Smooth muscle cell (in vitro differentiated cells): ENCODE results near the gene CIDEB. TPM values are rescaled to one million over a fixed set of nuclear protein-coding genes. Genes with fewer than 3 reads are reported as not detected.

ENCODE experiments used
- DNase-seq: peaks from one replicate; lab custom pipeline; 2025; ENCODE audit not compliant: unreplicated experiment; lab: John Stamatoyannopoulos, UW
- H2AFZ ChIP-seq: fragments of 200-600 bp; sonication (generic); 2 replicates; pipeline ENCODE4 v1.6.0; 2016; ENCODE audit warnings: antibody characterized with exemption, low read depth, mild to moderate bottlenecking
- H3F3A ChIP-seq: fragments of 200-600 bp; sonication (generic); 2 replicates; pipeline ENCODE4 v1.6.0; 2017; ENCODE audit warnings: antibody characterized with exemption, low read depth
- H3K27ac ChIP-seq: fragments of 200-600 bp; sonication (generic); 2 replicates; pipeline ENCODE4 v1.5.1; 2016; ENCODE audit warnings: low read depth, mild to moderate bottlenecking
- H3K27me3 ChIP-seq: fragments of 200-600 bp; sonication (generic); 2 replicates; pipeline ENCODE4 v1.6.1; 2016; ENCODE audit warnings: low read depth, mild to moderate bottlenecking
- H3K36me3 ChIP-seq: fragments of 200-600 bp; sonication (generic); 2 replicates; pipeline ENCODE4 v1.5.1; 2016; ENCODE audit warnings: low read depth
- H3K4me1 ChIP-seq: fragments of 200-600 bp; sonication (generic); 2 replicates; pipeline ENCODE4 v1.5.1; 2016; ENCODE audit warnings: low read depth
- H3K4me2 ChIP-seq: fragments of 200-600 bp; sonication (generic); 2 replicates; pipeline ENCODE4 v1.6.0; 2016; ENCODE audit warnings: mild to moderate bottlenecking
- H3K4me3 ChIP-seq: fragments of 200-600 bp; sonication (generic); 2 replicates; pipeline ENCODE4 v1.5.1; 2016; ENCODE audit warnings: mild to moderate bottlenecking
- H3K79me2 ChIP-seq: fragments of 200-600 bp; sonication (generic); 2 replicates; pipeline ENCODE4 v1.6.0; 2016; ENCODE audit warnings: low read depth, mild to moderate bottlenecking
- H3K9ac ChIP-seq: fragments of 200-600 bp; sonication (generic); 2 replicates; pipeline ENCODE4 v1.6.0; 2016; ENCODE audit warnings: low read depth
- H3K9me3 ChIP-seq: fragments of 200-600 bp; sonication (generic); replicated peaks from 2 replicates; pipeline ENCODE4 v1.5.1; 2016; ENCODE audit warnings: low read depth
- H4K20me1 ChIP-seq: fragments of 200-600 bp; sonication (generic); 2 replicates; pipeline ENCODE4 v1.6.0; 2016; ENCODE audit warnings: low read depth
- CTCF ChIP-seq: fragments of 200-600 bp; sonication (generic); IDR thresholded peaks from 2 replicates; pipeline ENCODE4 v1.5.1; 2017; ENCODE audit warnings: borderline replicate concordance, mild to moderate bottlenecking, antibody characterized with exemption; ENCODE audit not compliant: insufficient read depth, poor library complexity, severe bottlenecking
- WGBS: methylation state at CpG from one replicate; pipeline ENCODE4 v1.1.7; 2016; ENCODE audit warnings: low lambda C conversion rate; 5-methylcytosine and 5-hydroxymethylcytosine counted together
- polyA plus RNA-seq: library from polyadenylated mRNA; unstranded; fragments of >200 nt; fragmentation: Nextera tagmentation; extraction: Ambion mirVana; gene quantifications from 2 replicates; pipeline ENCODE4 v1.2.1, GENCODE V29; 2016
- total RNA-seq: library from RNA; depleted of rRNA; stranded (reverse); fragments of >200 nt; gene quantifications from 2 replicates; pipeline ENCODE4 v1.2.3, GENCODE V29; 2014

The CIDEB gene
- total and polyA plus RNA-seq, 2 experiments from 2014 or later = not detected

GRCh38 chr14:24322672-24323071, 14.9 kb upstream of the CIDEB start:
- H3K4me3 ChIP-seq = no peak overlapping the region
- no peaks in the 10 kb centered on the region for H3F3A ChIP-seq
- DNase-seq = no peak
- H3K79me2 ChIP-seq = no peaks in the 10 kb centered on the region
- 92% methylated on average over 10 of the region's 10 CpGs for WGBS
- no peaks in the 10 kb centered on the region for H3K4me1 ChIP-seq
- H2AFZ ChIP-seq = no peak overlapping the region
- H3K27me3 ChIP-seq = no peaks in the 10 kb centered on the region
- H3K36me3 ChIP-seq = no peaks in the 10 kb centered on the region
- no peaks in the 10 kb centered on the region for H3K9me3 ChIP-seq
- no peak overlapping the region for H3K4me2 ChIP-seq
- no peak overlapping the region for H3K9ac ChIP-seq
- no peak for TF ChIP-seq CTCF
- H4K20me1 ChIP-seq = no peaks in the 10 kb centered on the region
- no peak overlapping the region for H3K27ac ChIP-seq

- DNase-seq = no peak
- no peak overlapping the region for H3K4me2 ChIP-seq
- no peaks in the 10 kb centered on the region for H3F3A ChIP-seq
- H3K9ac ChIP-seq = no peak overlapping the region
- no peaks in the 10 kb centered on the region for H3K9me3 ChIP-seq
- no peaks in the 10 kb centered on the region for H4K20me1 ChIP-seq
- no peak for TF ChIP-seq CTCF
- H3K36me3 ChIP-seq = no peaks in the 10 kb centered on the region
- no peak overlapping the region for H3K4me3 ChIP-seq
- H3K27ac ChIP-seq = no peak overlapping the region
- H2AFZ ChIP-seq = no peak overlapping the region
- no peaks in the 10 kb centered on the region for H3K4me1 ChIP-seq
- no peaks in the 10 kb centered on the region for H3K27me3 ChIP-seq
- WGBS = 73% methylated on average over 14 of the region's 14 CpGs
- no peaks in the 10 kb centered on the region for H3K79me2 ChIP-seq
Measured at GRCh38 chr14:24321212-24321975, 13.6 kb upstream of the CIDEB start.

GRCh38 chr14:24317141-24317928, 9.6 kb upstream of the CIDEB start:
- Histone ChIP-seq H3K36me3 (no peaks in the 10 kb centered on the region), H4K20me1 (no peaks in the 10 kb centered on the region), H3K27ac (no peak overlapping the region), H3K9ac (no peak overlapping the region), H2AFZ (no peak overlapping the region), H3K9me3 (no peaks in the 10 kb centered on the region), H3K4me2 (no peak overlapping the region), H3K79me2 (no peaks in the 10 kb centered on the region), H3K27me3 (no peaks in the 10 kb centered on the region), H3K4me1 (no peaks in the 10 kb centered on the region), H3F3A (no peaks in the 10 kb centered on the region), H3K4me3 (no peak overlapping the region)
- 67% methylated on average over 3 of the region's 3 CpGs for WGBS
- no peak for DNase-seq
- TF ChIP-seq CTCF = no peak

GRCh38 chr14:24316597-24316950, 8.8 kb upstream of the CIDEB start:
- Histone ChIP-seq H3K36me3 (no peaks in the 10 kb centered on the region), H4K20me1 (no peaks in the 10 kb centered on the region), H3K9ac (no peak overlapping the region), H3K79me2 (no peaks in the 10 kb centered on the region), H3F3A (no peaks in the 10 kb centered on the region), H3K9me3 (no peaks in the 10 kb centered on the region), H3K4me1 (no peaks in the 10 kb centered on the region), H3K27ac (no peak overlapping the region), H2AFZ (no peak overlapping the region), H3K4me3 (no peak overlapping the region), H3K27me3 (no peaks in the 10 kb centered on the region), H3K4me2 (no peak overlapping the region)
- TF ChIP-seq CTCF = no peak
- WGBS = 92% methylated on average over 18 of the region's 18 CpGs
- no peak for DNase-seq
